ENCODE results near the gene CDRT15L2.
"Not testable (repeated sequence)": the region's sequence is repeated elsewhere in the genome, so short reads cannot be mapped to it uniquely, and the experiment has no call there.

DNA sequence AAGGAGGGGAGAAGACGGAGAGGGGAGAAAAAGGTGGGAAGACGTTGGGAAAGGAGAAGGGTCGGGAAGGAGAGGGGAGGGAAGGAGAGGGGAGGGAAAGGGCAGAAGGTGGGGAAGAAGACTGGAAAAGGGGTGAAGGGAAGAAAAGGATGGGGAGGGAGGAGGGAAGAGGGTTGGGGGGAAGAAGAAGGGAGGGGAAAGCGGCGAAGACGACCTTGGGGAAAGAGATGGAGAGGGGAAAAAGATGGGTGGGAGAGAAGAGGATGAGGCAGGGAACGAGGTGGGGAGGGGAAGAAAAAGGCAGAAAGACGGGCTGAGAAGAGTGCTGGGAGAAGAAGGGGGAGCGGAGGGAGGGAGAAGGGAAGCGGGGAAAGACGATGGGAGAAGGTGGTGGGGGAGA is 46.3 kb upstream of the CDRT15L2 start:
- TF ChIP-seq POLR2A (IDR thresholded peaks at IDR 0.05), result not testable (repeated sequence)
- TF ChIP-seq, protein P1, sequence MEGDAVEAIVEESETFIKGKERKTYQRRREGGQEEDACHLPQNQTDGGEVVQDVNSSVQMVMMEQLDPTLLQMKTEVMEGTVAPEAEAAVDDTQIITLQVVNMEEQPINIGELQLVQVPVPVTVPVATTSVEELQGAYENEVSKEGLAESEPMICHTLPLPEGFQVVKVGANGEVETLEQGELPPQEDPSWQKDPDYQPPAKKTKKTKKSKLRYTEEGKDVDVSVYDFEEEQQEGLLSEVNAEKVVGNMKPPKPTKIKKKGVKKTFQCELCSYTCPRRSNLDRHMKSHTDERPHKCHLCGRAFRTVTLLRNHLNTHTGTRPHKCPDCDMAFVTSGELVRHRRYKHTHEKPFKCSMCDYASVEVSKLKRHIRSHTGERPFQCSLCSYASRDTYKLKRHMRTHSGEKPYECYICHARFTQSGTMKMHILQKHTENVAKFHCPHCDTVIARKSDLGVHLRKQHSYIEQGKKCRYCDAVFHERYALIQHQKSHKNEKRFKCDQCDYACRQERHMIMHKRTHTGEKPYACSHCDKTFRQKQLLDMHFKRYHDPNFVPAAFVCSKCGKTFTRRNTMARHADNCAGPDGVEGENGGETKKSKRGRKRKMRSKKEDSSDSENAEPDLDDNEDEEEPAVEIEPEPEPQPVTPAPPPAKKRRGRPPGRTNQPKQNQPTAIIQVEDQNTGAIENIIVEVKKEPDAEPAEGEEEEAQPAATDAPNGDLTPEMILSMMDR (IDR thresholded peaks at IDR 0.05), result not testable (repeated sequence)

Data from right lobe of liver (tissue), 4 donors.